GM18502 (cell line): ENCODE results near the gene CLTC.

Source experiments
- ATAC-seq: cut with Tn5 transposase; IDR thresholded peaks from one replicate; pipeline ENCODE4 v1.9.1; 2021; ENCODE audit warnings: mild to moderate bottlenecking; ENCODE audit not compliant: unreplicated experiment, poor library complexity

The CLTC gene

DNA sequence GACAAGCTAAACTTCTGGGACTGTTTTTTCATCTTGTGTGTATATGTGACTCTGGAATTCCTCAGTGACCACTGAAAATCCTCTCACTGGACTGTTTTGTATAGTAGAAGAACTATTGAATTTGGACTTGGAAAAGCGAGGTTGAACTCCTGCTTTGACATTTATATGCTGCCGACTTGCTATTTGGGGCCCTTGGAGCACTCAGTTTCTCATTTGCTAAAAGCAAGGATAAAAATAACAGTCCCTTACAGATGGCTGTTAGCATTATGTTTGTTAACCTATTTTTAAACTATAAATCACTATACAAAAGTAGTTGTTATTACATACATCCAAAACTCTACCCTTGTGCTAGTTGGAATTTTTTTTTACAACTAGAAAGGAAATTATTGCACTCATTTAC, 96.7 kb downstream of the CLTC start:
- ATAC-seq = no peak

DNA sequence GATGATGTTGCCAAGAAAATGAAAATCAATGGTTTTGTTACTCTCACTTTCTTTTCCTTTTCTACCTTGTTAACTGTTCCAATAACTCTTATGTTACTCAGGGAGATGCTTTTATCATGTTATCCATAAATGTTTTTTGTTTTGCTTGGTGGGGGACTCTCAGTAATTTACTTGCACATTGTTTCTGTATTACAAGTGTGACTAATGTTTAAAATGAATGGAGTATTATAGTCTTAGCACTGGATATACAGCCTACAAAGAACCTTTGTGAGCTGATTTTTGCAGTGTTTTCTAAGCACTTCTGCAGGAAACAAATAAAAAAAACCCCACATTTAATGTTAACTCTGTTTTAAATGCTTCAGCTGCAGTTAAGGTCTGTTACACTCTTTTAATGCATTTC, 99.8 kb downstream of the CLTC start:
- no peak for ATAC-seq

DNA sequence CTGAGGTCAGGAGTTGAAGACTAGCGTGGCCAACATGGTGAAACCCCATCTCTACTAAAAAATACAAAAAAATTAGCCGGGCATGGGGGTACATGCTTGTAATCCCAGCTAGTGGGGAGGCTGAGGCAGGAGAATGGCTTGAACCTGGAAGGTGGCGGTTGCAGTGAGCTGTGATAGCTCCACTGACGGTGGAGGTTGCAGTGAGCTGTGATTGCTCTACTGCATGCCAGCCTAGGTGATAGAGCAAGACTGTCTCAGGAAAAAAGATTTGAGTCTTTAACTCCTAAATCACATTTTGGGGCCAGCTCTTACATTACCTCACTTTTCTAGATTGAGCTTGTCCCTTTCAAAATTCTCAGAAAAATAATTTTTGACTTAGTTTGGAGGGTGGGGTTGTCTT, 102.9 kb downstream of the CLTC start:
- no peak for ATAC-seq

DNA sequence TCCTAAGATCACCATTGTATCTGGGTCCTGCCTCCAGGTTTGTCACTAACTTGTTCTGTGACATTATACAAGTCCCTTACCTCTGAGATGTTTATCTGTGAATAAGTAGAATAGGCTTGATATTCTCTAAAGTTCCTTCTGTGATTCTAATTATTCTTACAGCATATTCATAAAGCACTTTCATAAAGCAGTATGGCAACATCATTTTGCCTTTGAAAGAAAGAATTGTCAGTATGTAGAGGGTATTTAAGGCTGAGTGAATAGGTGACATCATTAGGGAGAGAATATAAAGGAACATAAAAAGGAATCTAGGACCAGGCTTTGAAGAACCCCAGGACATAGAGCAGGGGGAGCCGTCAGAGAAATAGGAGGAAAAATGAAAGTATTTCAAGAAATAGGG, 103.3 kb downstream of the CLTC start:
- ATAC-seq = no peak

DNA sequence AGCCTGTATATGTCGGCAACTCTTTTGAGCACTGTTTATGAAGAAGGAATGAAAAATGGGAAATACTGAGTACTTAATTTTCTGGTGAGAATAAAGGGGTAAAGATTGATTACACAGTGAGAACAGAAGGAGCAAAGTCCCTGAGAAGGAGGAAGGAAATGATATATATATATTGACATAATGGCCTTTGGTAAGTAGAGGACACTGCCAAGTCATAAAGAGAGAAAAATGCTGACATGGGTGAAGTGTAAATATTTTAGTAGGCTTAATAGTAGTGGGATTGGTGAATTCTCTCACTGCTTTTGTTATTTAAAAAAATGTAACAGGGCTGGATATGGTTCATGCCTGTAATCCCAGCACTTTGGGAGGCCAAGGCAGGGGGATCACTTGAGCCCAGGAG, 103.9 kb downstream of the CLTC start:
- ATAC-seq = no peak

DNA sequence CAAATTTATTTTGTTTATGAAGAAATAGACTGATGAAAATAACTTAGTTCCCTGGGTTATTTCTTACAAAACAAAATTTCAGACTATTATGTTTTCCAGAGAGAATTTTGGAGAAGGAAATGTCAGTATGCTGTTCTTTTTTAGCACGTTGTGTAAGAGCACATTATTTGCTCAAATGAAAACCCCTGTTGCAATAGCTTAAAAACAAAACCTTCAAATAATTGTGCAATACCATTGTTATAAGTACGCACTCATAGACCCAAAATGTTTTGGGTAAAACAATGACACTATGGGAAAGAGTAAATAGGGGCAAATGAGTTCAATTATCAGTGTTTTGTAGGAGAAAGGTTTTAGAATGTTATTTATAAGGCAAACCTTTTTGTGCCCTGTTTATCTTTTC, 106.0 kb downstream of the CLTC start:
- ATAC-seq = no peak

DNA sequence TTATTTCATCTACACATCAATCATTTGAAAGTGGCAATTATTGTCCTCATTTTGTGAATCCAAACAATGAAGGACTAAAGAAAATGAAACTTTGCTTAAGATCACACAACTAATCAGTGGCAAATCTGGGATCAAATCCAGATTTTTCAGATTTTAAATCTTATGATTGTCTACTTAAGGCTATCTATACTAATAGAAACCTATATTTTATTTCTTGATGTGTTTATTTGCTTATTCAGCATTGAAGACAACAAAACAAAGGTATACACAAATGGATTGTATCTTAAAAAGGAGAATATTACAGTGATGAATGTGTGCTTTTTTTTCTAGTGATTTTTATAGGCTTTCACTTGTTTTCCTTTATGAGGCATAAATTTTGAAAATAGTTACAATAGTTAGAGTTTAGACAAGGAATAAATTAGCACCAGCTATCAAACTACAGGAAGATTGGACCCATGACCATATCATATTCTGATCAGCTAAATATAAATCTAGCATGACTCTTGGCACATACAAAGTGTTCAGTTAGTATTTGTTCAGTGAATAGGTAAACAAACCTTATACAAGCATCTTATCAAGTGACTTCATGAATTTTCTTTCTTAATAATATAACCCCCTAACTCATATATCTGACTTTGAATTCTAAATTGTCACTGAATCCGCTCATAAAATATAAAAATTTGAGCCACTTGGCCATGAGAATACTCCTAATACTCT, 108.3 kb downstream of the CLTC start:
- ATAC-seq = no peak

DNA sequence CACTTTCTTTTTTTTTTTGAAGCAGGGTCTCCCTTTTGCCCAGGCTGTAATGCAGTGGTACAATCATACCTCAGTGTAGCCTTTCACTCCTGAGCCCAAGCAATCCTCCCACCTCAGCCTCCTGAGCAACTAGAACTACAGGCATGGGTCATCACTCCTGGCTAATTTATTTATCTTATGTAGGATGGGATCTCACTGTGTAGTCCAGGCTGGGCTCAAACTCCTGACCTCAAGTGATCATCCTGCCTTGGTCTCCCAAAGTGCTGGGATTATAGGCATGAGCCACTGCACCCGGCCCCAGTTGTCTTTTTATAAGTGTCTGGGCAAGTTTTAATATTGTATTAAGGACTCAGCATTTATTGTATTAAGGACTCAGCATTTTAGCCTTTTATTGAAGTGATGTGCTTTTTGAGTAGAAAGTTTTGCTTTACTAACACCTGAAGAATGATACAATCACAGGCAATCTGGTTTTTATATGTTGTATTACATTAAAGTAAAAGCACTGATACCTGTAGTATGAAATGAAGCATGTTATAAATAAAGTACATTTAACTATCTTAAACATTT, 110.7 kb downstream of the CLTC start:
- ATAC-seq = no peak

DNA sequence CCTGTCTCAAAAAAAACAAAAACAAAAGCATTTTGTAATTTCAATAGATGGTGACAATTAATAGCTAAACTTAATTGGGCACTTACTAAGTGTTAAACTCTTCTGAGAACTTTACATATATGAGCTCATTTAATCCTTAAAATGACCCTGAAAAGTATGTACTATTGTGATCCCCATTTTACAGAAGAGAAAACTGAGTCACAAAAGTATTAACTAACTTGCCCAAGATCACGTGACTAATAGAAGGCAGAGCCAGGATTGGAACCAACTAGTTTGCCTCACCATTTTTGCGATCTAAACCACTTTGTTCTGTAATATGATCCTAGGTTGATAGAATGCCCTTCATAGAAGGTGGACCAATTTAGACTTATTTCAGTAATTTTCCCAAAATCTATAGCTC, 114.0 kb downstream of the CLTC start:
- ATAC-seq = no peak

DNA sequence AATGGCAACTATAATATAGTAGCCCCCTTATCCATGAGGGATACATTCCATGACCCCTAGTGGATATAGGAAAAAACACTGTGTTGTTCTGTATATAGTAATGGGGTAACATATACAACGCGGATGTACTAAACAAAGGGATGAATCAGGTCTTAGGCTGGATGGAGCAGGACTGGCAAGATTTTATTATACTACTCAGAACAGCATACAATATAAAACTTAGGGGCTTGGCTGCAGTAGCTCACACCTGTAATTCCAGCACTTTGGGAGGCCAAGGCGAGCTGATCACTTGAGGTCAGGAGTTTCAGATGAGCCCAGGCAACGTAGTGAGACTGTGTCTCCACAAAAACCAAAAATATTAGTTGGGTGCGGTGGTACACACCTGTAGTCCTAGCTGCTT, 114.5 kb downstream of the CLTC start:
- ATAC-seq = no peak

DNA sequence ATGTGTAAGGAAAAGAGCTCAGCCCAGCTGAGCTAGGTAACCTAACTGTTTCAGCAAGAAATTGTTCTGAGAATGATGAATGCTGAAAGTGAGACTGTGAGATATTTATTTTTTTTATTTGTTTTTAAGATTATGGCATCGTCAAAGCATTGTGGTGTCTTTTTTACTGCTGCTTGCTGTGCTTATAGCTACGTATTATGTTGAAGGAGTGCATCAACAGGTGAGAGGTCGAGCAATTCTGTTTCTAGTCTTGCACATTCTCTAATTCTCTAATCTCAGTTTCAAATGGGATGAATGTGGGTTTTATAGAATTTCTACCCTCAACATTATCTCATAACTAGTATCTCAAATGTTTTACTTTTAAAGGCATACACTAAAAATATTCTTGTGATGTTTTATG, 117.6 kb downstream of the CLTC start:
- ATAC-seq = no peak

DNA sequence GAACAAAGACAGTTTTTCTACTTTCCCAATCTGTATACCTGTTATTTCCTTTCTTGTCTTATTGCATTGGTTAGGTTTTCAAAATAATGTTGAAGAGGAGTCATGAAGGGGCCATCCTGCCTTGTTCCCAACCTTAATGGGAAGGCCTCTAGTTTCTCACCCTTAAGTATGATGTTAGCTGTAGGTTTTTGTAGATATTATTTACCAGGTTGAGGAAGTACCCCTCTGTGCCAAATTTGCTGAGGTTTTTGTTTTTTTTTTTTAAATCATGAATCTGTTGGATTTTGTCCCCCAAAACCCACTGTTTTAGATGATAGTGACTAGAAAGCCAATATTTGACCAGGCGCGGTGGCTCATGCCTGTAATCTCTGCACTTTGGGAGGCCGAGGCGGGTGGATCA, 124.1 kb downstream of the CLTC start:
- ATAC-seq = no peak

DNA sequence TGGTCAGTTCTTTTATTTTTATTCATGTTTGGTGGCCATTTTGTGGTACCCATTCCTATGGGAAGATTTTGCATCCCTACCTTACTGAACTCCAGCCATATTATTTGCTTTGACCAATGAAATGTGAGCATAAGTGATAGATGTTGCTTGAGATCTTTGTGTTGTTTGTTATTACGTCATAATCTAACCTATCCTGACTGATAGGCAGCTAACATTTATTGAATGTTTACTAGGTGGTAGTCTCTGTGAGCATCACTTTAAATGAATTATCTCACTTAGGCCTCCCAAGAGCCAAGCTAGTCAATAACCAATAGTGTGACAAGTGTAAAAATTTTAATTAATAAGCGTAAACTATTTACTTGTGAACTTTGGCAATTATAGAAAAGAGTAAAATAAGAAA, 125.3 kb downstream of the CLTC start:
- ATAC-seq = no peak
